ENCODE data around the gene CCDC159.

Gene CCDC159

GRCh38 chr19:11355160-11356073 lies 9.1 kb downstream of the CCDC159 start, which contains the start of gene PLPPR2:
Gene PLPPR2, plus strand, starts transcription at chr19:11355432. Its CDS starts 2,242 bp downstream, at chr19:11357674.
- Histone ChIP-seq H4K20me1 (ENCODE audit: insufficient read depth, low read length, poor library complexity, severe bottlenecking) (no peaks in the 10 kb centered on the region), H3K36me3 (ENCODE audit: insufficient read depth, low read length) (no peaks in the 10 kb centered on the region), H2AFZ (ENCODE audit: low read length) (no peak within 1 kb of the TSS), H3K4me3 (ENCODE audit: low read length, poor library complexity, severe bottlenecking) (no peak within 1 kb of the TSS), H3K9ac (ENCODE audit: low read depth, low read length, poor library complexity, severe bottlenecking) (no peak within 1 kb of the TSS), H3K27me3 (ENCODE audit: insufficient read depth, low read length, poor library complexity, severe bottlenecking) (no peaks in the 10 kb centered on the region), H3F3A (ENCODE audit: low read depth) (no peaks in the 10 kb centered on the region), H3K4me2 (ENCODE audit: low read depth, low read length, poor library complexity, severe bottlenecking) (no peak within 1 kb of the TSS), H3K9me2 (replicated peaks; ENCODE audit: low read depth, low read length) (no peaks in the 10 kb centered on the region), H3K4me1 (ENCODE audit: insufficient read depth, low read length, poor library complexity, severe bottlenecking) (no peaks in the 10 kb centered on the region), H3K79me2 (ENCODE audit: insufficient read depth, low read length) (no peaks in the 10 kb centered on the region), H3K9me3 (ENCODE audit: insufficient read depth, low read depth, low read length) (no peaks in the 10 kb centered on the region)
- TF ChIP-seq, protein P1, sequence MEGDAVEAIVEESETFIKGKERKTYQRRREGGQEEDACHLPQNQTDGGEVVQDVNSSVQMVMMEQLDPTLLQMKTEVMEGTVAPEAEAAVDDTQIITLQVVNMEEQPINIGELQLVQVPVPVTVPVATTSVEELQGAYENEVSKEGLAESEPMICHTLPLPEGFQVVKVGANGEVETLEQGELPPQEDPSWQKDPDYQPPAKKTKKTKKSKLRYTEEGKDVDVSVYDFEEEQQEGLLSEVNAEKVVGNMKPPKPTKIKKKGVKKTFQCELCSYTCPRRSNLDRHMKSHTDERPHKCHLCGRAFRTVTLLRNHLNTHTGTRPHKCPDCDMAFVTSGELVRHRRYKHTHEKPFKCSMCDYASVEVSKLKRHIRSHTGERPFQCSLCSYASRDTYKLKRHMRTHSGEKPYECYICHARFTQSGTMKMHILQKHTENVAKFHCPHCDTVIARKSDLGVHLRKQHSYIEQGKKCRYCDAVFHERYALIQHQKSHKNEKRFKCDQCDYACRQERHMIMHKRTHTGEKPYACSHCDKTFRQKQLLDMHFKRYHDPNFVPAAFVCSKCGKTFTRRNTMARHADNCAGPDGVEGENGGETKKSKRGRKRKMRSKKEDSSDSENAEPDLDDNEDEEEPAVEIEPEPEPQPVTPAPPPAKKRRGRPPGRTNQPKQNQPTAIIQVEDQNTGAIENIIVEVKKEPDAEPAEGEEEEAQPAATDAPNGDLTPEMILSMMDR (conservative IDR thresholded peaks at IDR 0.05; ENCODE audit: low read length), result no peak
- no peak for TF ChIP-seq EZH2phosphoT487 (IDR thresholded peaks at IDR 0.05; ENCODE audit: borderline replicate concordance)

GRCh38 chr19:11356074-11356397 lies 9.7 kb downstream of the CCDC159 start:
- H3K27me3 ChIP-seq (ENCODE audit: insufficient read depth, low read length, poor library complexity, severe bottlenecking), result no peaks in the 10 kb centered on the region
- no peaks in the 10 kb centered on the region for H3K79me2 ChIP-seq (ENCODE audit: insufficient read depth, low read length)
- no peaks in the 10 kb centered on the region for H3K36me3 ChIP-seq (ENCODE audit: insufficient read depth, low read length)
- H4K20me1 ChIP-seq (ENCODE audit: insufficient read depth, low read length, poor library complexity, severe bottlenecking), result no peaks in the 10 kb centered on the region
- no peak overlapping the region for H3K9ac ChIP-seq (ENCODE audit: low read depth, low read length, poor library complexity, severe bottlenecking)
- no peaks in the 10 kb centered on the region for H3F3A ChIP-seq (ENCODE audit: low read depth)
- TF ChIP-seq, protein P1 (conservative IDR thresholded peaks at IDR 0.05; ENCODE audit: low read length), result no peak
- no peak for TF ChIP-seq EZH2phosphoT487 (IDR thresholded peaks at IDR 0.05; ENCODE audit: borderline replicate concordance)
- no peak overlapping the region for H3K4me2 ChIP-seq (ENCODE audit: low read depth, low read length, poor library complexity, severe bottlenecking)
- no peaks in the 10 kb centered on the region for H3K9me3 ChIP-seq (ENCODE audit: insufficient read depth, low read depth, low read length)
- no peaks in the 10 kb centered on the region for H3K9me2 ChIP-seq (replicated peaks; ENCODE audit: low read depth, low read length)
- no peaks in the 10 kb centered on the region for H3K4me1 ChIP-seq (ENCODE audit: insufficient read depth, low read length, poor library complexity, severe bottlenecking)
- H3K4me3 ChIP-seq (ENCODE audit: low read length, poor library complexity, severe bottlenecking), result no peak overlapping the region
- no peak overlapping the region for H2AFZ ChIP-seq (ENCODE audit: low read length)

DNA sequence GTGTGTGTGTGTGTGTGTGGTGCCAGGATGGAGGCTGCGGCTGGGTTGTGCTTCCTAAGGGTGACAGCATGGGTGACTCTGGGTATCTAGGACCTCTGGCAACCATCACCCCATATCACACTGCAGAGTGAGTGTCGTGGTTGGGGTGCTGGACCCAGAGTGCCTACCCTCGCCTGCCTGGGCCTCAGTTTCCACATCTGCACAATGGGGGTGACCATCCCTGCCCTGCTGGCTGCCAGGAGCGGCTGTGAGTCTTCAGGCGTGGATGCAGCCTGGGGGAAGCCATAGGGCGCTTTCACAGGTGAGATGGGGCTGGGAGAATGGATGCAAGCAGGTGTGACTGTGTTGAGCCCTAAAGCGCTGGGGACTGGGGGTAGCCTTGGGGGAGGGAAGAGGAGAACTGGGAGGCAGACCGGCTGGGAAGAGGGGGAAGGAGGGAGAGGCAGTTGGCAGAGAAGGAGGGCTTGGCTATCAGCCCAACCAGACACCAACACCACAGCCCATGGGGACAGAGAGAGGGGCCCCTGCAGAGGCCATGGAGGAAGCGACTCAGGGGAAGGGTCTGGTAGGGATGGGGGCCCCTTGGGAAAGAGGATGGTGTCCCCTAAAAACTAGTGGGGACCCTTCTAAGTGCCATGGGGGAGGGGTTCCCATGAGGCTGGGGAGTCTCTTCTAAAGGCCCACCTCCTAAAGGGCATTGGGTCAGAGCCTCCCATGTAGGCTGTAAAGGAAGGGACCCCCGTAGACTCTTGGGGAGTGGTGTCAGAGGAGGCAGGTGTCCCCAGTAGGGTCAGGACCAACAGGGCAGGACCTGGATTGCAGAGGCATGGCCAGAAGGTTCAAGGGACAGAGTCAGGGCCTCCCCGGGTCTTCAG lies 10.6 kb downstream of the CCDC159 start:
- Histone ChIP-seq H2AFZ (ENCODE audit: low read length) (no peak overlapping the region), H3K9ac (ENCODE audit: low read depth, low read length, poor library complexity, severe bottlenecking) (no peak overlapping the region), H3F3A (ENCODE audit: low read depth) (no peaks in the 10 kb centered on the region), H3K4me2 (ENCODE audit: low read depth, low read length, poor library complexity, severe bottlenecking) (no peak overlapping the region), H3K27me3 (ENCODE audit: insufficient read depth, low read length, poor library complexity, severe bottlenecking) (no peaks in the 10 kb centered on the region), H3K4me1 (ENCODE audit: insufficient read depth, low read length, poor library complexity, severe bottlenecking) (no peaks in the 10 kb centered on the region), H3K9me2 (replicated peaks; ENCODE audit: low read depth, low read length) (no peaks in the 10 kb centered on the region), H3K79me2 (ENCODE audit: insufficient read depth, low read length) (no peaks in the 10 kb centered on the region), H3K4me3 (ENCODE audit: low read length, poor library complexity, severe bottlenecking) (no peak overlapping the region), H3K9me3 (ENCODE audit: insufficient read depth, low read depth, low read length) (no peaks in the 10 kb centered on the region), H3K36me3 (ENCODE audit: insufficient read depth, low read length) (no peaks in the 10 kb centered on the region), H4K20me1 (ENCODE audit: insufficient read depth, low read length, poor library complexity, severe bottlenecking) (no peaks in the 10 kb centered on the region)
- TF ChIP-seq, protein P1 (conservative IDR thresholded peaks at IDR 0.05; ENCODE audit: low read length), result no peak
- TF ChIP-seq EZH2phosphoT487 (IDR thresholded peaks at IDR 0.05; ENCODE audit: borderline replicate concordance), result no peak
